Effector memory CD8-positive, alpha-beta T cell (primary cell): ENCODE results near the gene FUT8.
A peak's percentile ranks its signal among the peaks of the same experiment; 100 is the strongest.
"Not testable (repeated sequence)": the region's sequence is repeated elsewhere in the genome, so short reads cannot be mapped to it uniquely, and the experiment has no call there.

Experiments
- ATAC-seq: fragments of 150-1000 bp; cut with Tn5 transposase; replicated peaks from 2 replicates; pipeline ENCODE4 v1.10.0; 2021; ENCODE audit warnings: mild to moderate bottlenecking, moderate library complexity
- DNase-seq, 3 experiments: peaks; one replicate each; pipeline ENCODE4 v3.0.0; 2021
- H3K27ac Mint-ChIP-seq, 2 donors: one replicate each; pipeline ENCODE4 v1.8.0; 2022; ENCODE audit warnings: mild to moderate bottlenecking in 2 of 2, mixed read lengths in 2 of 2, moderate library complexity in 2 of 2
- H3K27me3 Mint-ChIP-seq, 2 donors: one replicate each; pipeline ENCODE4 v1.8.0; 2022; ENCODE audit warnings: mixed read lengths in 2 of 2
- H3K36me3 Mint-ChIP-seq: one replicate; pipeline ENCODE4 v1.8.0; 2022; ENCODE audit warnings: mild to moderate bottlenecking, moderate library complexity, mixed read lengths; ENCODE audit not compliant: insufficient read depth
- H3K4me1 Mint-ChIP-seq, 2 donors: one replicate each; pipeline ENCODE4 v1.8.0; 2022; ENCODE audit warnings: low read depth in 2 of 2, mixed read lengths in 2 of 2
- H3K4me3 Mint-ChIP-seq, 2 donors: one replicate each; pipeline ENCODE4 v1.8.0; 2022; ENCODE audit warnings: mild to moderate bottlenecking in 2 of 2, mixed read lengths in 2 of 2, moderate library complexity in 2 of 2
- H3K9me3 Mint-ChIP-seq, 2 donors: one replicate each; pipeline ENCODE4 v1.8.0; 2022; ENCODE audit warnings: mixed read lengths in 2 of 2

The FUT8 gene

DNA sequence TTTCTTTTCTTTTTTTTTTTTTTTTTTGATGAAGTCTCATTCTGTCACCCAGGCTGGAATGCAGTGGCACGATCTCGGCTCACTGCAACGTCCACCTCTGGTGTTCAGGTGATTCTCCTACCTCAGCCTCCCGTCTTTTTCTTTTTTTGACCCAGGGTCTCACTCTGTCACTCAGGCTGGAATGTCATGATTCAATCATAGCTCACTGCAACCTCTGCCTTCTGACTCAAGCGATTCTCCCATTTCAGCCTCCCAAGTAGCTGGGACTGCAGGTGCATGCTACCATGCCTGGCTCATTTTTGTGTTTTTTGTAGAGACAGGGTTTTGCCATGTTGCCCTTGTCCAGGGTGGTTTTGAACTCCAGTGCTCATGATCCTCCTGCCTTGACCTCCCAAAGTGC is 12.0 kb downstream of the FUT8 start:
- ATAC-seq: no peak
- Mint-ChIP-seq H3K27ac (peak overlapping the region in 1 of 2 donors; percentile 69), H3K36me3 (peaks cover 3% of the 10 kb centered on the region)

DNA sequence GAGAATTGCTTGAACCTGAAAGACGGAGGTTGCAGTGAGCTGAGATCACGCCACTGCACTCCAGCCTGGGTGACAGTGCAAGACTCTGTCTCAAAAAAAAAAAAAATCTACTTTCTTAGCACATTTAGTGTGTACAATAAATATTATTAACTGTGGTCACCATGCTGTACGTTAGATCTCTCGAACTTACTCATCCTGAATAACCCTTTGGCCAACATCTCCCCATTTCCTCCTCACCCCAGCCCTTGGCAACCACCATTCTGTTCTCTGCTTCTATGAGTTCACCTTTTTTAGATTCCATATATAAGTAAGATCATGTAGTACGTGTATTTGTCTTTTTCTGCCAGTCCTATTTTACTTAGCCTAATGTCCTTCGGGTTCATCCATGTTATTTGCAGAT is 13.4 kb downstream of the FUT8 start:
- Mint-ChIP-seq H3K4me1 (peaks cover 23 to 37% of the 10 kb centered on the region in 2 donors), H3K4me3 (no peak overlapping the region), H3K27me3 (no peaks in the 10 kb centered on the region), H3K36me3 (peaks cover 3% of the 10 kb centered on the region), H3K27ac (peak overlapping the region in 1 of 2 donors; percentile 56), H3K9me3 (no peaks in the 10 kb centered on the region)
- ATAC-seq (no peak), DNase-seq (no peak)

More for the DNA sequence above, 12.0 kb downstream of the FUT8 start:
- no peak for DNase-seq
- peaks cover 23 to 37% of the 10 kb centered on the region in 2 donors for H3K4me1 Mint-ChIP-seq
- H3K4me3 Mint-ChIP-seq: no peak overlapping the region
- no peaks in the 10 kb centered on the region for H3K9me3 Mint-ChIP-seq
- no peaks in the 10 kb centered on the region for H3K27me3 Mint-ChIP-seq

DNA sequence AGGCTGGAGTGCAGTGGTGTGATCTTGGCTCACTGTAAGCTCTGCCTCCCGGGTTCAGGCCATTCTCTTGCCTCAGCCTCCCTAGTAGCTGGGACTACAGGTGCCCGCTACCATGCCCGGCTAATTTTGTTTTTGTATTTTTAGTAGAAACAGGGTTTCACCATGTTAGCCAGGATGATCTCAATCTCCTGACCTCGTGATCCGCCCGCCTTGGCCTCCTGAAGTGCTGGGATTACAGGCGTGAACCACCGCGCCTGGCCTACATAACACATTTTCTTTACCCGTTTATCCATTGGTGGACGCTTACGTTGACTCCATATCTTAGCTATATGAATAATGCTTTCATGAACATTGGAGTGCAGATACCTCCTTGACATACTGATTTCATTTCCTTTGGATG is 14.4 kb downstream of the FUT8 start:
- H3K27me3 Mint-ChIP-seq, DNase-seq, H3K36me3 Mint-ChIP-seq, ATAC-seq, H3K9me3 Mint-ChIP-seq, H3K4me3 Mint-ChIP-seq, H3K27ac Mint-ChIP-seq: not testable (repeated sequence)
- H3K4me1 Mint-ChIP-seq: peaks cover 21 to 38% of the 10 kb centered on the region in 2 donors

DNA sequence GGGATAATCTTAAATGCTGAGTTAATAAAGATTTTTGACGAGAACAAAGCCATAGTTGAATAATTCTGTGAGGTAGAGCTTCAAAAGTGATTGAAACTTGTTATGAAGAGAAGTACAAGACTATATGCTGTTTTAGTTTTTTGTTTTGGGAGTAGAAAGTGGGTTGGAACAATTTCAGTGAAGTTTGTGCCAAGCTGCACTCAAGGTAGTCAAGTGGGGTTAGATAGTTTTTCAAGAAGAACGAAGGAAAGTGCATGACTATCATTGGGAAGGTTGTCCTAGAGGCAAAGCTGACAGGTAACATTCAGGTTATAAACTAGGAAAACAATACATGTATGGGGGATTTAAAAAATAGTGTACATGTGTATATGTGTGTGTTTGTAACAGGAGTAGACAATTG is 16.2 kb downstream of the FUT8 start:
- Mint-ChIP-seq H3K9me3 (no peaks in the 10 kb centered on the region), H3K4me1 (peaks cover 29 to 52% of the 10 kb centered on the region in 2 donors), H3K27me3 (no peaks in the 10 kb centered on the region), H3K36me3 (peaks cover 3% of the 10 kb centered on the region), H3K27ac (no peak overlapping the region), H3K4me3 (no peak overlapping the region)
- ATAC-seq: no peak
- no peak for DNase-seq

DNA sequence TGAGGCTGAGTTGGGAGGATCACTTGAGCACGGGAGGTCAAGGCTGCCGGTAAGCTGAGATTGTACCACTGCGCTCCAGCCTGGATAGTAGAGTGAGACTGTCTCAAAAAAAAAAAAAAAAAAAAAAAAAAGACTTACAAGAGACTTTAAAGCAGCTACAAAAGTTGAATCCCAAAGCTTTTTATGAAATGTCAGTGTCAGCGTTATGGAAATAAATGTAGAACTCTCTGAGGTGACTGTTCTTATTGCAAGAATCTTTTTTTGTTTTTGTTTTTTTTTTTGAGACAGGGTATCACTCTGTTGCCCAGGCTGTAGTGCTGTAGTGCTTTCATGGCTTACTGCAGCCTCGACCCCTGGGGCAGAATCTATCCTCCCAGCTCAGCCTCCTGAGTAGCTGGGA is 17.2 kb downstream of the FUT8 start:
- H3K9me3 Mint-ChIP-seq: no peaks in the 10 kb centered on the region
- no peaks in the 10 kb centered on the region for H3K36me3 Mint-ChIP-seq
- no peak overlapping the region for H3K4me3 Mint-ChIP-seq
- no peaks in the 10 kb centered on the region for H3K27me3 Mint-ChIP-seq
- H3K4me1 Mint-ChIP-seq: peaks cover 26 to 47% of the 10 kb centered on the region in 2 donors
- ATAC-seq (no peak), DNase-seq (no peak)
- H3K27ac Mint-ChIP-seq: no peak overlapping the region

DNA sequence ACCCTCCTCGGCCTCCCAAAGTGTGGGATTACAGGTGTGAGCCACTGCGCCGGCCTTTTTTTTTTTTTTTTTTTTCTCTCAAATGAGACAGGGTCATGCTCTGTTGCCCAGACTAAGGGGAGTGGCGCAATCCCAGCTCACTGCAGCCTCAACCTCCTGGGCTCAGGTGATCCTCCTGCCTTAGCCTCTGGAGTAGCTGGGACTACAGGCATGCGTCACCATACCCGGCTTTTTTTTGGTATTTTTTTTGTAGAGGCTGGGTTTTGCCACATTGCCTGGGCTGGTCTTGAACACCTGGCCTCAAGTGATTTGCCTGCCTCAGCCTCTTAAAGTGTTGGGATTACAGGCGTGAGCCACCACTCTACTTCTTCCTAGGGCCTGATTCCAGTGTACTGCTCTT is 18.7 kb downstream of the FUT8 start:
- no peak for DNase-seq
- no peaks in the 10 kb centered on the region for H3K36me3 Mint-ChIP-seq
- no peak overlapping the region for H3K4me3 Mint-ChIP-seq
- no peak overlapping the region for H3K27ac Mint-ChIP-seq
- ATAC-seq: no peak
- H3K9me3 Mint-ChIP-seq: no peaks in the 10 kb centered on the region
- H3K27me3 Mint-ChIP-seq: no peaks in the 10 kb centered on the region
- H3K4me1 Mint-ChIP-seq: peaks cover 23 to 37% of the 10 kb centered on the region in 2 donors

DNA sequence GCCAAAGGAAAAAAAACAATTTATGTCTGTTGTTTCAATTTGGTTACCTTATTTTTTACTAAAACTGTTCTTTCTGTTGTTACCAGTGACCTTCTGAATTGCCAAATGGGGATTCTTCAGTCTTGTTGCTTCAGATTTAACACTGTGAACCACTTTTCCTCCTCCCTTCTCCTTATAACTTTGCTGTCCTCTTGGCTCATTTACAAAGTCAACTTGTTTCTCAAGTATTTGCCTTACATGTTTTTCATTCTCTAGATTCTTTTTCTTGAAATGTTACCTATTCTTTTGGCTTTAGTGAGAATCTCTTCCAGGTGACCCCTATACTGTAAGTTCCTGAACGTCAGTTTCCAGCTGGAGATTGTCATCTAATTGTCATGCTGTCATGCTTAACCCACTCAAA is 19.4 kb downstream of the FUT8 start:
- peak overlapping the region in 1 of 2 donors; percentile 17 for H3K27ac Mint-ChIP-seq
- ATAC-seq: no peak
- H3K27me3 Mint-ChIP-seq: no peaks in the 10 kb centered on the region
- peaks cover 23 to 34% of the 10 kb centered on the region in 2 donors for H3K4me1 Mint-ChIP-seq
- no peak for DNase-seq
- no peak overlapping the region for H3K4me3 Mint-ChIP-seq
- no peaks in the 10 kb centered on the region for H3K36me3 Mint-ChIP-seq
- H3K9me3 Mint-ChIP-seq: no peaks in the 10 kb centered on the region

DNA sequence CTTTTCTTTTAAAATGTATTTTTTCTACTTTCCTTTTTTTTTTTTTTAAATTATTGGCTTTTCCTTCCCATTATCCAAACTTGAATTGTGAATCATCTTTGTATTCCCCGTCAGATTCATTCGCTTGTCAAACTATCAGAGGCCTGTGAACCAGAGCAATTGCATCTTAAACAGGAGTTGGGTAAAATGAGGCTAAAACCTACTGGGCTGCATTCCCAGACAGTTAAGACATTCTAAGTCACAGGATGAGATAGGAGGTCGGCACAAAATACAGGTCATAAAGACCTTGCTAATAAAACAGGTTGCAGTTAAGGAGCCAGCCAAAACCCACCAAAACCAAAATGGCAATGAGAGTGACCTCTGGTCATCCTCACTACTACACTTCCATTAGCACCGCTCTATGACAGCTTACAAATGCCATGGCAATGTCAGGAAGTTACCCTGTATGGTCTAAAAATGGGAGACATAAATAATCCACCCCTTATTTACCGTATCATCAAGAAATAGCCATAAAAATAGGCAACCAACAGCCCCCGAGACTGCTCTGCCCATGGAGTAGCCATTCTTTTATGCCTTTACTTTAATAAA is 19.9 kb downstream of the FUT8 start:
- H3K27ac Mint-ChIP-seq: peak overlapping the region in 1 of 2 donors; percentile 45
- no peaks in the 10 kb centered on the region for H3K36me3 Mint-ChIP-seq
- DNase-seq (no peak), ATAC-seq (no peak)
- H3K4me3 Mint-ChIP-seq: peak overlapping the region in 1 of 2 donors; percentile 61
- peaks cover 20 to 32% of the 10 kb centered on the region in 2 donors for H3K4me1 Mint-ChIP-seq
- no peaks in the 10 kb centered on the region for H3K9me3 Mint-ChIP-seq
- no peaks in the 10 kb centered on the region for H3K27me3 Mint-ChIP-seq

DNA sequence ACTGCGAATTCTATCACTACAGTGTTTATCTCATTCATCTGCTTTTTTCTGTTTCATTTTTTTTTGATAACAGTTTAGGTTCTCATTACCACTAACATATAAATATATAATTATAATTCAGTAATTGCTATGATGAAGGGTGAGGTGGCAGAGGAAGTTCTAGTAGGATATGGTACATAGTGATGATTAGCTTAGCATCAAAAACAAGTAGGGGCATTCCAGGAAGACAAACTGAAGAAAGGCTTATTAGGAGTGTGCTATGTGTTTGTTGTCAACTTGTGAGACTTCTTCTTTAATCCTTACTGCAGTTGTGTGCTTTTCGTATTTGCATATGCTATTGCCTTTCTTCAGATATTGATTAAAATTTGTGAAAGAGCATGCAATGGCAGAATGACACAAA is 20.6 kb downstream of the FUT8 start:
- Mint-ChIP-seq H3K4me3 (peak overlapping the region in 1 of 2 donors; percentile 61), H3K36me3 (no peaks in the 10 kb centered on the region), H3K9me3 (no peaks in the 10 kb centered on the region), H3K4me1 (peaks cover 23 to 38% of the 10 kb centered on the region in 2 donors), H3K27me3 (no peaks in the 10 kb centered on the region), H3K27ac (peak overlapping the region in 1 of 2 donors; percentile 45)
- peak; percentile 58 for ATAC-seq
- no peak for DNase-seq

DNA sequence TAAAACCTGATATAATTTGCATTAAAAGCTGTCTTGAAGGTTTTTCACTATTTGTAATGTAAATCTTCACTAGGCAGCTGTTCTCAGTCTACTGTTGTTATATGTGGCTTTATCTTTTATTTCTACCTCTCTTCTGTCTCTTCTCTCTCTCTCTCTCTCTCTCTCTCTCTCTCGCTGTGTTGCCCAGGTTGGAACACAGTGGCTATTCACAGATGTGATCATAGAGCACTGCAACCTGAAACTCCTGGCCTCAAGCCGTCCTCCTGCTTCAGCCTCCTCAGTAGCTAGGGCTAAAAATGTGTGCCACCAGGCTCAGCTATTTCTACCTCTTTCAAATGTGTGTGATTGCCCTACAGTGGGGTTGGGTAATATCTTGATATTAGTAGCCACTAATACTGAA is 21.1 kb downstream of the FUT8 start:
- Mint-ChIP-seq H3K27me3 (no peaks in the 10 kb centered on the region), H3K4me3 (no peak overlapping the region), H3K4me1 (peaks cover 25 to 38% of the 10 kb centered on the region in 2 donors), H3K9me3 (no peaks in the 10 kb centered on the region), H3K27ac (peak overlapping the region in 1 of 2 donors; percentile 0), H3K36me3 (no peaks in the 10 kb centered on the region)
- DNase-seq (no peak), ATAC-seq (no peak)

DNA sequence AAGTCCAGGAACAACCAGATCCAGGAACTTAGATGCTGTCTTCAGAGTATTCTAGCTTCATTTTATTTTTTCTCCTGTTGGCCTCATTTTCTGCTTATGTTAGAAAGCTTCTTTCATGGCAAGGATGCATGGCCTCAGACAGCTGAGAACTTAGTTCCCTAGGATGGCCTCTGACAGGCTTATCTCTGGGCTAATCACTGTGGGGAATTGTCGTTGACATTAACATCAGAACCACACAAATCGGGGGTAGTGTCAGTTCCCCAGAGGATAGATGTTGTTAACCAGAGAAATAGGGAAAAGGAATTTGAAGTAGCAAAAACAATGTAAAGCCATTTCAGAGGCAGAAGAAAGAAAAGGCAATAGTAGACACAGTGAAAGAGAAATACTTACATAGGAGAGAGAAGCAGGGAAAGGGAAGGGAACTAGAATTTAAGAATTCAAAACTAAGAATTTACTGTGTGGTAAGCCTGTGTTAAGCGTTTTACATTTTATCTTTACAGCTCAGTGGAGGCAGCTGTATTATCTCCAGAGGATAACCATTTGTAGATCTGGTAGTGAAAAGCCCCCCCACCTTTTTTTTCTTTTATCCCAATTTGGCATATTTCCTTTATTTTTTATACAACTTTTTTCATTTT is 21.8 kb downstream of the FUT8 start:
- ATAC-seq: no peak
- H3K27ac Mint-ChIP-seq: peak overlapping the region in 1 of 2 donors; percentile 0
- no peaks in the 10 kb centered on the region for H3K36me3 Mint-ChIP-seq
- no peak overlapping the region for H3K4me3 Mint-ChIP-seq
- no peaks in the 10 kb centered on the region for H3K27me3 Mint-ChIP-seq
- H3K4me1 Mint-ChIP-seq: peaks cover 27 to 36% of the 10 kb centered on the region in 2 donors
- DNase-seq: no peak
- no peaks in the 10 kb centered on the region for H3K9me3 Mint-ChIP-seq

DNA sequence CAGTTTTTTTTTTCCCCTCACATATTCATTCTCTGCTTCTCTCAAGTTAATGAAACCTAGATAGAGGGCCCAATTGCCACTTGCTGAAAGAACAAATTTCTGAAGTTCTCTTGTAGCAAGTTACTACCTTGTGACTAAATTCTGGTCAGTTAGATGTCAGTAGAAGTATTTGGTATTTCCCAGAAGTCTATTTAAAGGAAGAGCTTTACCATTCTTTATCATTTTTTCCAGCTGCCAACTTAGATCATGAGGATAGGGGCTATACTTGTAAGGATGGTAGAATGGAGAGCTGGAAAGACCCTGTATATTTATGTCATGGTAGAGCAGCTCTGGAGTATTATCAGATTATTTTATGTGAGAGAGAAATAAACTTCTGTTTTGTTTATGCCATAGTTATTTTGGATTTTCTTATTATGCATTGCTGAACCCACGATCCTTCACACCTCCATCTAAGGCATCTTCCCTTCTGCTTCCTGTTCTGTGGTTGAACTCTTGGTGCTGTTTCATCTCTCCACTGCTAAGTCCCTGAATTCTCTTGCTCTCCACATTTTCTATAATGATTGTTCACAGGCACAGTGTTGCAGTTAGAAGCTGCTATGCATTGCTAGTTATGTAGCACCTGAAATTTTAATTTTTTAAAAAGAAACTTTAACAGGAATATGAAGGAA is 25.9 kb downstream of the FUT8 start:
- Mint-ChIP-seq H3K27me3 (no peaks in the 10 kb centered on the region), H3K9me3 (no peaks in the 10 kb centered on the region), H3K27ac (peak overlapping the region in 1 of 2 donors; percentile 79), H3K4me1 (peaks cover 19 to 30% of the 10 kb centered on the region in 2 donors), H3K4me3 (peak overlapping the region in 1 of 2 donors; percentile 35), H3K36me3 (no peaks in the 10 kb centered on the region)
- ATAC-seq (peak; percentile 41), DNase-seq (no peak)

DNA sequence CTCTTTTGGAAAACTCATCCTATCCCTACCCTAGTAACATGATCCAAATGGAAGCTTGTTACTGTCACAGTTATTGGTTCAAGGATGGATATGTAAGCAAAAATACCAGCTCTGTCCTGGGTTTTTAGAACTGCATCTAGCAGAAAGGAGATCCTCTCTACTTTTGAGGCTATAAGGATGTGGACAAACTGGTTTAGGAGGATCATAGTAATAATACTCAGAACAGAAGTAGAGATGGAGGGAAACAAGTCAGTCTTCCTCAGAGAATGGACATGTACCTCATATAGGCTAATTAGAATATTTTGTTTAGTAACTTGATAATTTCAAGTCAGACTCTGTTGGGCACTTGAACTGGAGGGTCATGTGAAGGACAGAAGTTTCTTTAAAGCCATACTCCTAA is 26.6 kb downstream of the FUT8 start:
- H3K36me3 Mint-ChIP-seq: no peaks in the 10 kb centered on the region
- peak overlapping the region in 1 of 2 donors; percentile 35 for H3K4me3 Mint-ChIP-seq
- peak overlapping the region in 1 of 2 donors; percentile 79 for H3K27ac Mint-ChIP-seq

DNA sequence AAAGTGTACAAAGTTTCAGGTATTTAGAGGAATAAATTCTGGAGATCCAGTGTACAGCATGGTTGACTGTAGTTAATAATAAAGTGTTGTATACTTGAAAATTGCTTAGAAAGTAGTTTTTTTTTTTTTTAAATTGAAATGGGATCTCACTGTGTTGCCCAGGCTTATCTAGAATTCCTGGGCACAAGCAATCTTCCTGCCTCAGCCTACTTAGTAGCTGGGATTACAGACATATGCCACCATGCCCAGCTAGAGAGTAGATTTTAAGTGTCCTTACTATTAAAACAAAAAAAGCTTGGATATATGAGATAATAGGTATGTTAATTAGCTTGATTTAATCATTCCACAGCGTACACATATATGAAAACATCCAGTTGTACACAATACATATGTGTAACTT is 27.7 kb downstream of the FUT8 start:
- Mint-ChIP-seq H3K9me3 (no peaks in the 10 kb centered on the region), H3K27ac (no peak overlapping the region), H3K4me1 (peaks cover 14 to 33% of the 10 kb centered on the region in 2 donors), H3K36me3 (no peaks in the 10 kb centered on the region), H3K4me3 (no peak overlapping the region), H3K27me3 (no peaks in the 10 kb centered on the region)
- no peak for ATAC-seq
- no peak for DNase-seq

More for the DNA sequence above, 26.6 kb downstream of the FUT8 start:
- peaks cover 16 to 27% of the 10 kb centered on the region in 2 donors for H3K4me1 Mint-ChIP-seq
- no peaks in the 10 kb centered on the region for H3K9me3 Mint-ChIP-seq
- DNase-seq (no peak), ATAC-seq (no peak)
- no peaks in the 10 kb centered on the region for H3K27me3 Mint-ChIP-seq
